Peyer's patch (tissue), 4 donors: ENCODE measurements around the gene CNN2.

ENCODE experiments used
- CTCF ChIP-seq, 6 experiments: fragments of 450-650 bp in 4 of 6; fragments of 200-600 bp in 2 of 6; sonication (generic) in 1 of 6; IDR thresholded peaks; one replicate each; pipeline ENCODE4 v1.5.1; 2017 to 2019; ENCODE audit warnings: antibody characterized with exemption in 6 of 6, mild to moderate bottlenecking in 3 of 6, moderate library complexity in 1 of 6
- POLR2A ChIP-seq, 2 donors: fragments of 450-650 bp; IDR thresholded peaks; one replicate each; pipeline ENCODE4 v1.5.1; 2017; ENCODE audit warnings: antibody characterized with exemption in 2 of 2, mild to moderate bottlenecking in 2 of 2, moderate library complexity in 2 of 2

- TF ChIP-seq CTCF (IDR thresholded peaks at IDR 0.05), result no peak
- no peak for TF ChIP-seq POLR2A (IDR thresholded peaks at IDR 0.05)
These were observed 19.6 kb upstream of the CNN2 start for GRCh38 chr19:1006711-1007398.
